Caco-2 (cell line): Measurements from ENCODE around the gene EFCAB12. TPM values are rescaled to one million over a fixed set of nuclear protein-coding genes. Genes with fewer than 3 reads are reported as not detected.

Experiments
- BruUV-seq: library from RNA; stranded (reverse); fragments of 400-500 nt; replicated peaks from 2 replicates; lab custom pipeline; 2021; lab: Mats Ljungman, UMichigan
- CTCF ChIA-PET: fragments of 300-600 bp; sonication (Branson Sonifier 250); formaldehyde crosslinking; loops from one replicate; lab custom pipeline; 2022; ENCODE audit warnings: antibody characterized with exemption; lab: Charles Lee
- POLR2A ChIA-PET: fragments of 300-600 bp; sonication (Branson Sonifier 250); formaldehyde crosslinking; loops from one replicate; lab custom pipeline; 2022; ENCODE audit warnings: antibody characterized with exemption; lab: Charles Lee
- DNase-seq, 2 experiments: peaks; one replicate each; pipeline versions ENCODE4 v3.0.0 to v3.0.0-alpha.2; 2020 to 2022
- H3K27me3 ChIP-seq: replicated peaks from 2 replicates; pipeline ENCODE4 v1.6.0; 2011; ENCODE audit warnings: low read length; ENCODE audit not compliant: control insufficient read depth, insufficient read depth
- H3K36me3 ChIP-seq: 2 replicates; pipeline ENCODE4 v1.5.1; 2011; ENCODE audit warnings: low read length; ENCODE audit not compliant: control insufficient read depth, insufficient read depth
- H3K4me1 ChIP-seq: fragments of 250-450 bp; sonication (Bioruptor Pico); 2 replicates; pipeline ENCODE4 v1.5.1; 2020; ENCODE audit warnings: mild to moderate bottlenecking
- H3K4me3 ChIP-seq: 2 replicates; pipeline ENCODE4 v1.5.1; 2011; ENCODE audit warnings: low read depth, mild to moderate bottlenecking, control low read depth, low read length
- H3K9me3 ChIP-seq: fragments of 250-450 bp; sonication (Bioruptor Pico); 2 replicates; pipeline ENCODE4 v1.5.1; 2020; ENCODE audit warnings: mild to moderate bottlenecking, moderate library complexity
- H3K27ac Mint-ChIP-seq: one replicate; pipeline ENCODE4 v1.8.0; 2022; ENCODE audit warnings: mixed read lengths; ENCODE audit not compliant: unreplicated experiment
- H3K27me3 Mint-ChIP-seq: one replicate; pipeline ENCODE4 v1.8.0; 2022; ENCODE audit warnings: mixed read lengths; ENCODE audit not compliant: insufficient read depth, unreplicated experiment
- H3K36me3 Mint-ChIP-seq: one replicate; pipeline ENCODE4 v1.8.0; 2022; ENCODE audit warnings: mild to moderate bottlenecking, mixed read lengths; ENCODE audit not compliant: insufficient read depth, unreplicated experiment
- H3K4me1 Mint-ChIP-seq: one replicate; pipeline ENCODE4 v1.8.0; 2022; ENCODE audit warnings: low read depth, mixed read lengths; ENCODE audit not compliant: unreplicated experiment
- H3K4me3 Mint-ChIP-seq: one replicate; pipeline ENCODE4 v1.8.0; 2022; ENCODE audit warnings: mild to moderate bottlenecking, moderate library complexity, mixed read lengths; ENCODE audit not compliant: unreplicated experiment
- H3K9me3 Mint-ChIP-seq: one replicate; pipeline ENCODE4 v1.8.0; 2022; ENCODE audit warnings: mixed read lengths; ENCODE audit not compliant: unreplicated experiment
- intact Hi-C: fragments of 100-400 bp; cut with micrococcal nuclease; formaldehyde crosslinking; loops from one replicate; pipeline ENCODE4 v1.10.0; 2022; ENCODE audit not compliant: unreplicated experiment
- total RNA-seq: library from RNA; stranded (reverse); gene quantifications from 2 replicates; pipeline ENCODE4 v1.2.3, GENCODE V29; 2022
- TF ChIP-seq, protein P1 (sequence below), 2 experiments: fragments of 200-600 bp in 1 of 2; IDR thresholded peaks; 1 replicate in 1 of 2; 2 replicates in 1 of 2; pipeline versions ENCODE4 v1.5.1 to v1.8.0; 2011 to 2022; ENCODE audit warnings: antibody characterized with exemption in 1 of 2, control low read depth in 1 of 2, inconsistent platforms in 1 of 2, low read depth in 1 of 2, low read length in 1 of 2, mild to moderate bottlenecking in 1 of 2, moderate library complexity in 1 of 2; ENCODE audit not compliant: insufficient read depth in 1 of 2, severe bottlenecking in 1 of 2, unreplicated experiment in 1 of 2

EFCAB12 gene
- total RNA-seq, 1 experiment from 2014 or later = 0.14 TPM

DNA sequence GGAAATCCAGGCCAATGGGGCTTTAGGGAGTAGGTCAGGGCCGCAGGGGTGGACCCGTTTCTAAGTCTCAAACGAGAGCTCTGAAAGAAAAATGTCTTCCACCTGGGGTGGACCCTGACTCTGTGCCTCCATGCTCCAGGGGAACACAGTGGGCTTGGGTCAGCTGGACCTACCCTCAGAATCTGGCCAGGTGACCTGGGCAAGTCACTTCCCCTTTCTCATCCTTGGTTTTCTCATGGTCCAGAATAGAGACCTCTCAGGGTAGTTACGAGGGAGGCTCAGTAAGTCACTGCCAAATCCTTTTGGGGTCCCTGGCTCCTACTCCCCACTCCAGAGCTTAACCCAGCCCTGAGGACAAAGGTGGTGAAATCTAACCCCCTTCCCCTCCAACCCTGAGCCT, 25.8 kb downstream of the EFCAB12 start:
- ChIA-PET CTCF (no interaction called here), POLR2A (no interaction called here)
- no peak overlapping the region for H3K27ac Mint-ChIP-seq

DNA sequence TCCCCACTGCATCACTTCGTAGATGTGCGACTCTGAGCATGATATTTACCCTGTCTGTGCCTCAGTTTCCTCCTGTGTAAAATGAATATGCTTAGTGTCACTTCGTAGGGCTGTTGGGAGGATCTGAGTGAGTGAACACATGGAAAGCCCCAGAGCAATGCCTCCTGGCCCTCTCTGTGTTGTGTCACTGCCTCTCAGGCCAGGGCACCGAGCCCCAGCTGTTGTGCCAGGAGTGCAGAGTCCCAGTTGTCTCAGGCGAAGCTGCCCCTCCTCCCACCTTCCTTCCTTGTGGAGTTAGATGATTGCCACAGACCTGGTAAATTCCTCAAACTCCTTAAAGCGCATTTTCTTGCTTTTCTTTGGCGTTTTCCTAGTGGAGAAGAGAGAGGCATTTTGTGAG, 26.2 kb downstream of the EFCAB12 start:
- no TSS peak for BruUV-seq
- no peak overlapping the region for H3K4me3 ChIP-seq
- intact Hi-C loops = no loop called here
- CTCF ChIA-PET = interaction anchor here (1.4 kb wide), 1 partner anchor 19 kb away, joined by 4 read pairs; no protein-coding TSS in a partner anchor
- Mint-ChIP-seq H3K36me3 (peaks cover 11% of the 10 kb centered on the region), H3K4me3 (no peak overlapping the region), H3K9me3 (no peaks in the 10 kb centered on the region), H3K27me3 (no peaks in the 10 kb centered on the region), H3K4me1 (no peaks in the 10 kb centered on the region), H3K27ac (no peak overlapping the region)
- no peaks in the 10 kb centered on the region; the same call in 1 of the 2 replicates for H3K36me3 ChIP-seq
- TF ChIP-seq, protein P1, sequence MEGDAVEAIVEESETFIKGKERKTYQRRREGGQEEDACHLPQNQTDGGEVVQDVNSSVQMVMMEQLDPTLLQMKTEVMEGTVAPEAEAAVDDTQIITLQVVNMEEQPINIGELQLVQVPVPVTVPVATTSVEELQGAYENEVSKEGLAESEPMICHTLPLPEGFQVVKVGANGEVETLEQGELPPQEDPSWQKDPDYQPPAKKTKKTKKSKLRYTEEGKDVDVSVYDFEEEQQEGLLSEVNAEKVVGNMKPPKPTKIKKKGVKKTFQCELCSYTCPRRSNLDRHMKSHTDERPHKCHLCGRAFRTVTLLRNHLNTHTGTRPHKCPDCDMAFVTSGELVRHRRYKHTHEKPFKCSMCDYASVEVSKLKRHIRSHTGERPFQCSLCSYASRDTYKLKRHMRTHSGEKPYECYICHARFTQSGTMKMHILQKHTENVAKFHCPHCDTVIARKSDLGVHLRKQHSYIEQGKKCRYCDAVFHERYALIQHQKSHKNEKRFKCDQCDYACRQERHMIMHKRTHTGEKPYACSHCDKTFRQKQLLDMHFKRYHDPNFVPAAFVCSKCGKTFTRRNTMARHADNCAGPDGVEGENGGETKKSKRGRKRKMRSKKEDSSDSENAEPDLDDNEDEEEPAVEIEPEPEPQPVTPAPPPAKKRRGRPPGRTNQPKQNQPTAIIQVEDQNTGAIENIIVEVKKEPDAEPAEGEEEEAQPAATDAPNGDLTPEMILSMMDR (IDR thresholded peaks at IDR 0.05; ENCODE audit: insufficient read depth in 1 of 2, low read depth in 1 of 2, low read length in 1 of 2, severe bottlenecking in 1 of 2, unreplicated experiment in 1 of 2) = no peak
- no peak for DNase-seq
- no peaks in the 10 kb centered on the region for H3K27me3 ChIP-seq
- H3K4me1 ChIP-seq = 0 out of 2 replicates have a peak, but pooled peaks cover 4% of the 10 kb centered on the region
- POLR2A ChIA-PET = no interaction called here
- H3K9me3 ChIP-seq = no peaks in the 10 kb centered on the region

More for the DNA sequence above, 25.8 kb downstream of the EFCAB12 start:
- Mint-ChIP-seq H3K36me3 (peaks cover 7% of the 10 kb centered on the region), H3K27me3 (no peaks in the 10 kb centered on the region), H3K4me3 (no peak overlapping the region), H3K9me3 (no peaks in the 10 kb centered on the region), H3K4me1 (no peaks in the 10 kb centered on the region)
- TF ChIP-seq, protein P1 (IDR thresholded peaks at IDR 0.05; ENCODE audit: insufficient read depth in 1 of 2, low read depth in 1 of 2, low read length in 1 of 2, severe bottlenecking in 1 of 2, unreplicated experiment in 1 of 2) = no peak
- no TSS peak for BruUV-seq
- no peaks in the 10 kb centered on the region; the same call in 1 of the 2 replicates for H3K36me3 ChIP-seq
- DNase-seq = no peak
- intact Hi-C loops = no loop called here
- 0 out of 2 replicates have a peak, but pooled peaks cover under 1% of the 10 kb centered on the region for H3K4me1 ChIP-seq
- no peaks in the 10 kb centered on the region for H3K27me3 ChIP-seq
- no peak overlapping the region for H3K4me3 ChIP-seq
- no peaks in the 10 kb centered on the region for H3K9me3 ChIP-seq

- peak overlapping the region; percentile 86 for H3K4me3 Mint-ChIP-seq
- 0 out of 2 replicates have a peak, but pooled peaks cover 4% of the 10 kb centered on the region for H3K4me1 ChIP-seq
- intact Hi-C loops = loop anchor here (1.0 to 2.0 kb wide), 2 partner anchors 17 to 40 kb away; partner anchors contain the start of gene IFT122
- H3K9me3 ChIP-seq = no peaks in the 10 kb centered on the region
- peak overlapping the region; percentile 97 for H3K27ac Mint-ChIP-seq
- peaks cover 29% of the 10 kb centered on the region for H3K36me3 Mint-ChIP-seq
- H3K36me3 ChIP-seq = peaks cover 2% of the 10 kb centered on the region; the same call in 1 of the 2 replicates
- TF ChIP-seq, protein P1 (IDR thresholded peaks at IDR 0.05; ENCODE audit: insufficient read depth in 1 of 2, low read depth in 1 of 2, low read length in 1 of 2, severe bottlenecking in 1 of 2, unreplicated experiment in 1 of 2) = no peak
- CTCF ChIA-PET = no interaction called here
- peak; percentile 26 to 65 for DNase-seq
- peak overlapping the region; percentile 96 for H3K4me3 ChIP-seq
- POLR2A ChIA-PET = interaction anchor here (0.6 to 1.0 kb wide), 10 partner anchors 8 to 326 kb away, joined by 3 to 10 read pairs (median 4); partner anchors contain the start of genes IFT122 and MBD4
- H3K4me1 Mint-ChIP-seq = no peaks in the 10 kb centered on the region
- BruUV-seq = TSS peak; percentile 99
- H3K9me3 Mint-ChIP-seq = no peaks in the 10 kb centered on the region
- H3K27me3 Mint-ChIP-seq = no peaks in the 10 kb centered on the region
- H3K27me3 ChIP-seq = no peaks in the 10 kb centered on the region
Observed at GRCh38 chr3:129399895-129400357, 28.5 kb downstream of the EFCAB12 start.
